GM10248 (cell line): ENCODE measurements around the gene PRAMEF1.

Source experiments
- CTCF ChIA-PET: fragments of 300-600 bp; sonication (Branson Sonifier 250); formaldehyde crosslinking; extraction: SDS; loops from one replicate; lab custom pipeline; 2021; ENCODE audit warnings: antibody characterized with exemption; lab: Yijun Ruan, JAX
- POLR2A ChIA-PET: fragments of 350-650 bp; sonication (Branson Sonifier 250); formaldehyde crosslinking; extraction: SDS; loops from one replicate; lab custom pipeline; 2020; ENCODE audit warnings: antibody characterized with exemption; lab: Yijun Ruan, JAX
- DNase-seq: peaks from one replicate; pipeline ENCODE4 v3.0.0; 2012; ENCODE audit errors: extremely low spot score
- CTCF ChIP-seq: IDR thresholded peaks from 2 replicates; pipeline ENCODE4 v1.5.1; 2012; ENCODE audit warnings: mild to moderate bottlenecking, low read depth; ENCODE audit errors: extremely low read depth, missing control alignments, control extremely low read depth

PRAMEF1 gene

GRCh38 chr1:12756768-12757413 lies 34.3 kb upstream of the PRAMEF1 start:
- ChIA-PET POLR2A (no interaction called here), CTCF (interaction anchor here (1.1 kb wide), 1 partner anchor 8 kb away, joined by 3 read pairs; no protein-coding TSS in a partner anchor)
- no peak for TF ChIP-seq CTCF
- no peak for DNase-seq

GRCh38 chr1:12757836-12758235 lies 33.4 kb upstream of the PRAMEF1 start:
- POLR2A ChIA-PET: no interaction called here
- TF ChIP-seq CTCF: no peak
- CTCF ChIA-PET: interaction anchor here (1.1 kb wide), 1 partner anchor 9 kb away, joined by 3 read pairs; no protein-coding TSS in a partner anchor

GRCh38 chr1:12760256-12760795 lies 30.9 kb upstream of the PRAMEF1 start:
- CTCF ChIA-PET: no interaction called here
- TF ChIP-seq CTCF: no peak
- POLR2A ChIA-PET: no interaction called here
- DNase-seq: no peak

More at GRCh38 chr1:12757836-12758235, 33.4 kb upstream of the PRAMEF1 start:
- no peak for DNase-seq

GRCh38 chr1:12761781-12762180 lies 29.4 kb upstream of the PRAMEF1 start:
- no peak for TF ChIP-seq CTCF
- ChIA-PET POLR2A (no interaction called here), CTCF (no interaction called here)
- DNase-seq: no peak

- no peak for TF ChIP-seq CTCF
- ChIA-PET POLR2A (no interaction called here), CTCF (no interaction called here)
- no peak for DNase-seq
These were observed 28.4 kb upstream of the PRAMEF1 start for GRCh38 chr1:12762766-12763165.

- no peak for TF ChIP-seq CTCF
- ChIA-PET CTCF (interaction anchor here (0.7 kb wide), 1 partner anchor 12 kb away, joined by 3 read pairs; no protein-coding TSS in a partner anchor), POLR2A (no interaction called here)
- no peak for DNase-seq
These were observed 27.7 kb upstream of the PRAMEF1 start for GRCh38 chr1:12763479-12763878.
